ENCODE data around the gene TBC1D8.

TBC1D8 gene

GRCh38 chr2:101111917-101112771 is 39.0 kb downstream of the TBC1D8 start:
- DNase-seq, result no peak

- no peak for DNase-seq
Observed at GRCh38 chr2:101111262-101111838, 39.8 kb downstream of the TBC1D8 start.

- no peak for DNase-seq
Observed at GRCh38 chr2:101109451-101110118, 41.6 kb downstream of the TBC1D8 start.

- DNase-seq, result no peak
Observed at GRCh38 chr2:101108357-101108756, 42.8 kb downstream of the TBC1D8 start.

- no peak for DNase-seq
Observed at GRCh38 chr2:101107241-101107640, 43.9 kb downstream of the TBC1D8 start.

GRCh38 chr2:101106453-101107181 is 44.6 kb downstream of the TBC1D8 start:
- DNase-seq, result no peak

- DNase-seq, result no peak
Observed at GRCh38 chr2:101105654-101106053, 45.5 kb downstream of the TBC1D8 start.

GRCh38 chr2:101097638-101098037 is 53.5 kb downstream of the TBC1D8 start:
- no peak for DNase-seq

- DNase-seq, result no peak
Observed at GRCh38 chr2:101096619-101097142, 54.5 kb downstream of the TBC1D8 start.

- DNase-seq, result no peak
Observed at GRCh38 chr2:101094351-101094750, 56.8 kb downstream of the TBC1D8 start.

- no peak for DNase-seq
Observed at GRCh38 chr2:101089942-101090799, 61.0 kb downstream of the TBC1D8 start.

- no peak for DNase-seq
Observed at GRCh38 chr2:101089419-101089818, 61.8 kb downstream of the TBC1D8 start.

- DNase-seq, result no peak
Observed at GRCh38 chr2:101087638-101088037, 63.5 kb downstream of the TBC1D8 start.

GRCh38 chr2:101083613-101084012 is 67.6 kb downstream of the TBC1D8 start:
- no peak for DNase-seq

- no peak for DNase-seq
Observed at GRCh38 chr2:101082998-101083397, 68.2 kb downstream of the TBC1D8 start.

- no peak for DNase-seq
Observed at GRCh38 chr2:101081375-101081907, 69.7 kb downstream of the TBC1D8 start.

- DNase-seq, result no peak
Observed at GRCh38 chr2:101080211-101081068, 70.7 kb downstream of the TBC1D8 start.

- DNase-seq, result no peak
Observed at GRCh38 chr2:101076581-101076980, 74.6 kb downstream of the TBC1D8 start.

- DNase-seq, result no peak
Observed at GRCh38 chr2:101064868-101065549, 86.2 kb downstream of the TBC1D8 start.

GRCh38 chr2:101064505-101064867 is 86.7 kb downstream of the TBC1D8 start:
- DNase-seq, result no peak
